Lower leg skin (tissue), 3 donors: ENCODE data around the gene TRIM28.

ENCODE experiments used
- CTCF ChIP-seq, 3 donors: fragments of 450-650 bp; IDR thresholded peaks; one replicate each; pipeline ENCODE4 v1.5.1; 2016; ENCODE audit warnings: antibody characterized with exemption in 3 of 3, mild to moderate bottlenecking in 3 of 3, moderate library complexity in 2 of 3
- POLR2A ChIP-seq, 2 donors: fragments of 450-650 bp; IDR thresholded peaks; one replicate each; pipeline ENCODE4 v1.6.1; 2016 to 2017; ENCODE audit warnings: antibody characterized with exemption in 2 of 2, mild to moderate bottlenecking in 1 of 2, moderate library complexity in 1 of 2

GRCh38 chr19:58568453-58569130 lies 24.7 kb downstream of the TRIM28 start:
- TF ChIP-seq CTCF (IDR thresholded peaks at IDR 0.05) (no peak), POLR2A (IDR thresholded peaks at IDR 0.05) (no peak)
